Stimulated activated CD8-positive, alpha-beta memory T cell treated with anti-CD3 and anti-CD28 coated beads, Interleukin-15, amount 100 ng/mL, for 4 hours (primary cell): ENCODE results near the gene KCND2.

Source experiments
- DNase-seq, 2 donors: peaks; one replicate each; pipeline ENCODE4 v3.0.0-alpha.2; 2020; ENCODE audit warnings: low read depth in 2 of 2

KCND2 gene

GRCh38 chr7:120703585-120704240, 430.7 kb downstream of the KCND2 start:
- no peak for DNase-seq

GRCh38 chr7:120709252-120709971, 436.4 kb downstream of the KCND2 start:
- no peak for DNase-seq

- no peak for DNase-seq
Observed at GRCh38 chr7:120709972-120710320, 437.0 kb downstream of the KCND2 start.

GRCh38 chr7:120714945-120715344, 442.0 kb downstream of the KCND2 start:
- no peak for DNase-seq

GRCh38 chr7:120716307-120716706, 443.3 kb downstream of the KCND2 start:
- no peak for DNase-seq

- no peak for DNase-seq
Observed at GRCh38 chr7:120717166-120717565, 444.2 kb downstream of the KCND2 start.

- DNase-seq: no peak
Observed at GRCh38 chr7:120718361-120718760, 445.4 kb downstream of the KCND2 start.

GRCh38 chr7:120720317-120720716, 447.3 kb downstream of the KCND2 start:
- DNase-seq: no peak

- no peak for DNase-seq
Observed at GRCh38 chr7:120723465-120724385, 450.8 kb downstream of the KCND2 start.

- no peak for DNase-seq
Observed at GRCh38 chr7:120724448-120724847, 451.5 kb downstream of the KCND2 start.

GRCh38 chr7:120724955-120725354, 452.0 kb downstream of the KCND2 start:
- DNase-seq: no peak

- no peak for DNase-seq
Observed at GRCh38 chr7:120725376-120726039, 452.5 kb downstream of the KCND2 start.

- no peak for DNase-seq
Observed at GRCh38 chr7:120729245-120729644, 456.3 kb downstream of the KCND2 start.

GRCh38 chr7:120731271-120731670, 458.3 kb downstream of the KCND2 start:
- DNase-seq: no peak

GRCh38 chr7:120732256-120732655, 459.3 kb downstream of the KCND2 start:
- DNase-seq: no peak

GRCh38 chr7:120733143-120733542, 460.2 kb downstream of the KCND2 start:
- no peak for DNase-seq

GRCh38 chr7:120733835-120734234, 460.9 kb downstream of the KCND2 start:
- no peak for DNase-seq

GRCh38 chr7:120735791-120736190, 462.8 kb downstream of the KCND2 start:
- DNase-seq: no peak

- DNase-seq: no peak
Observed at GRCh38 chr7:120738816-120739215, 465.8 kb downstream of the KCND2 start.

- DNase-seq: no peak
Observed at GRCh38 chr7:120740348-120740747, 467.4 kb downstream of the KCND2 start.

GRCh38 chr7:120741371-120742042, 468.5 kb downstream of the KCND2 start:
- no peak for DNase-seq
